ENCODE measurements around the gene PARN.

PARN gene

GRCh38 chr16:14527411-14528044 lies 102.5 kb downstream of the PARN start:
- DNase-seq: no peak

- DNase-seq: no peak
These were observed 104.5 kb downstream of the PARN start for GRCh38 chr16:14525596-14525995.

GRCh38 chr16:14524979-14525378 lies 105.1 kb downstream of the PARN start:
- no peak for DNase-seq

DNA sequence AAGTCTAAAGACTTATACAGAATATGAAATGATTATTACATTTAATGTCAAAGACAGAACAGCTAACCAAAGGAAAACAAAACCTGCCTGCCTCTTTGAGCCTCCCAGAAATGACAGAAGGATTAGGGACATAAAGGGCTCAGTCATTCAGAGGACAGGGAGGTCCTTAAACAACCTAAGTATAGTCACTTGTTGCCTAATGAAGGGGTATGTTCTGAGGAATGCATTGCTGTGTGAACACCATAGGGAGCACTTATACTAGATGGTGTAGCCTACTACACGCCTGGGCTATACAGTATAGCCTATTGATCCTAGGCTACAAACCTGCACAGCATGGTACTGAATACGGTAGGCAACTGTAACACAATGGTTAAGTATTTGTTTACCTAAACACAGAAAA lies 106.4 kb downstream of the PARN start:
- no peak for DNase-seq

GRCh38 chr16:14522671-14523070 lies 107.4 kb downstream of the PARN start:
- DNase-seq: no peak

DNA sequence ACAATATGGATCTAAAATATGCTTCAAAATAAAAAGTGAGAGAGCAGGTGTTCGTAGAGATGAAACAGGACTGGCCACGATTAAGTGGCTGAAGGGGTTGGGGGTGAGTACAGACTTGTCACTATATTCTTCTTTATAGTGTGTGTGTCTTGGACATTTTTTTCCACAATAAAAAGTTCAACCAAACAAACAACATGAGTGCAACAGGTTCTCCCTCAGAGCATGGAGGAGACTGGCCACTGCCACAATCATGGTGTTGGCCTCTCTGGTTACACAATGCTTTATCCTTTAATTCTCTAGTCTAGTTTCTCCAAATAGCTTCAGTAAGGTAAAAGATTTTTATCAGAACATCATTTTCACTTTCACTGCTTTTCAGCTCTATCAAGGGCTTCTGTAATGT lies 109.3 kb downstream of the PARN start:
- DNase-seq: no peak

DNA sequence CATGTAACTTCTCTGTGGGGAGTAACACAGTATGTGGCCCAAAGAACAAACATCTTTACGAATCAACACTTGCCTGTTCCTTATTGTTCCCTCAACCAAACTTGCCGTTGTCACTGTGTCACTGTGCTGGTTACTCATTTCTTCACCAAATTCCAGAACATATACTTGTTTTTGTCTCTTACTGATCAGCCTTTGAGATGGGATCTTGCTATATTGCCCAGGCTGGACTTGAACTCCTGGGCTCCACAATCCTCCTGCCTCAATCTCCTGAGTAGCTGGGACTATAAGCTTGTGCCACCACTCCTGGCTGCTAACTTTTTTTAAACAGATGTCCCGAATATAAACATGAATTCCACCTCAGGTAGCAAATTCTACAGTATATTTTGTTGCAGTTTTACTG lies 115.1 kb downstream of the PARN start:
- no peak for DNase-seq

DNA sequence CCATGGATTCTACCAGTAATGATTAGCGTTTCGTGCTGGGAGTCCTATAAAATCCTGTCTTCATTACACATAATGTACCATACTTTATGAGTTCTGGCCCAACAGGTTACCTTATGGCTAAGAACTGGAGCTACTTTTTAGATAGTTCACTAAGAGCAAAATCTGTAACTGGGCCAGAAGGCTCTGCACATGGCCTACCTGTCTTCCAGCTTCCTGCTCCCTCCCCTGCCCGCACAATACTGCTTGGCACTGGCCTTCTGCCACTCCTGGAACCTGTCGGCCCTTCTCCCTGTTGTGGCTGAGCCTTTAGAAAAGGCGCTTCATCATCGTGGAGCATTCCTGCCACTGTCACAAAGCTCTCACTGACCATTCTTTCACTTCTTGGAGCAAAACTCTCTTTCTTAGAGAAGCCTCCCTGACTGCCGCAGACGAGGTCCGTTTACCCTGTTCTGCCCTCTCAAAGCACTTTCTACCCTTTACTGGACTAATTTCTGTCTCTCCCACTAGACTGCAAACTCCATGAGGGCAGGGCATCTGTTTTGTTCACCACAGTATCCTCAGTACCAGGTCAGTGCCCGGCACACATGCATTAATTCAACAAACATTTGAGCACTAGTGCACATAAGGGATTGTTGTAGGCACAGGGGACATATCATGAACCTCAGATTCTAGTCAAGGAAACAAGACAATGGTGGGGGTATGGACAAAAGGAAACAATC lies 116.5 kb downstream of the PARN start:
- no peak for DNase-seq

- no peak for DNase-seq
These were observed 118.3 kb downstream of the PARN start for GRCh38 chr16:14511800-14512135.

- DNase-seq: no peak
These were observed 118.9 kb downstream of the PARN start for GRCh38 chr16:14510939-14511799.

- no peak for DNase-seq
These were observed 119.5 kb downstream of the PARN start for GRCh38 chr16:14510581-14510938.

DNA sequence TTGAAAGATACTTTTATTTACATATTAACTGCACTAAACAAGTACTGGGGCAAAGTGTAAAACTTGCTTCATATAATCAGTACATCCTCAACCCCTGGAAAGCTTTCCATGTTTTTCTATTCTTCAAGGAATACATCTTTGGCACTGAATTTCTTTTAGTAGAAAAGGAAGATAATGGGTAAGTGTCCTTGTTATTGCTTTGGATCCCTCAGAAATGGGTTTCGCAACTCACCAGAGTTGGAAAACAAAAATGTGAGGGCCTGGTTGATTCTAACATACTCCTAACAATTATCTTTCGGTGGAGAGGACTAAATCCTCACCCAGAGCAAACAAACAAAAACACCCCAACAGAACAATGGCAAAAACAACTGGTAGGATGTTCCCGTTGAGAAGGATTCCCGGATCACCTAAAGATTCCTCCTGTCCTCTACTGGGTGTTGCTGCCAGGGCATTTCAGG lies 120.4 kb downstream of the PARN start:
- DNase-seq: no peak

- no peak for DNase-seq
These were observed 121.0 kb downstream of the PARN start for GRCh38 chr16:14509055-14509454.

GRCh38 chr16:14505846-14506245 lies 124.2 kb downstream of the PARN start:
- DNase-seq: no peak

DNA sequence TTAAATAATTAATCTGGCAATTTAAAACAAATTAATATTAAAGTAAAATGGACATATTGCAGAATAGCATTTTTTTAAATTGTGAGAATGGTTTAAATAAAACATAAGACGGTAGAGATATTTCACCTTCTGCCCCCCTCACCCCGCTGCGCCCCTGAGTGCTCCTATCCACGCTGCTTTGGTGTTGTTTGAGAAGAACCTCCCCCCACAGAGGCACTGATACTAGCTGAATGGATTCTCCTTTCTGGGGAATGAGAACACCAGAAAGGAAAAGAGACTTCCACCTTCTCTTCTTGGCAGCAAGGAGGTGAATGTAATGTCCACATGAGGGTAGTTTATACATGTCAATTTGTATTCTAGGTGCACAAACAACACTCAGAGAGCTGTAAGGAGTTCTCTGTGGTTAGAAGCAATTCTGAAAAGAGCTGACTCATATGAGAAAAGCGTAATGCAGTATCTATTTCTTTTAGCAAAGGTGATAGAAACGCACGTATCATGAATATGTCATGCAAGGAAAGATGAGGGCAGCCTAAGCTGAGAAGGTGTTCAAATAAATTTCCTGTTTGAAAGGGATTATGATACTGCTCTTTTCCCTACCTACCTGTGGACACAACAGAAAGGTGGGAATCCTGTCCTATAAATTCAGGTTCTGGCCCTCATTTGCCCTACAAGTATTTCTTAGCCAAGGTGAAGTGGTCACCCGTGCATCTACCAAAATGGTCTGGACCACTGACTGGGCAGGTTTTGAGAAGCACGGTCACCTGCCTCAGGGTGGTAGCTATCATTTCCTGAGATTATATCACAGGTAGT lies 126.9 kb downstream of the PARN start:
- no peak for DNase-seq

GRCh38 chr16:14502256-14502875 lies 127.7 kb downstream of the PARN start:
- DNase-seq: no peak

DNA sequence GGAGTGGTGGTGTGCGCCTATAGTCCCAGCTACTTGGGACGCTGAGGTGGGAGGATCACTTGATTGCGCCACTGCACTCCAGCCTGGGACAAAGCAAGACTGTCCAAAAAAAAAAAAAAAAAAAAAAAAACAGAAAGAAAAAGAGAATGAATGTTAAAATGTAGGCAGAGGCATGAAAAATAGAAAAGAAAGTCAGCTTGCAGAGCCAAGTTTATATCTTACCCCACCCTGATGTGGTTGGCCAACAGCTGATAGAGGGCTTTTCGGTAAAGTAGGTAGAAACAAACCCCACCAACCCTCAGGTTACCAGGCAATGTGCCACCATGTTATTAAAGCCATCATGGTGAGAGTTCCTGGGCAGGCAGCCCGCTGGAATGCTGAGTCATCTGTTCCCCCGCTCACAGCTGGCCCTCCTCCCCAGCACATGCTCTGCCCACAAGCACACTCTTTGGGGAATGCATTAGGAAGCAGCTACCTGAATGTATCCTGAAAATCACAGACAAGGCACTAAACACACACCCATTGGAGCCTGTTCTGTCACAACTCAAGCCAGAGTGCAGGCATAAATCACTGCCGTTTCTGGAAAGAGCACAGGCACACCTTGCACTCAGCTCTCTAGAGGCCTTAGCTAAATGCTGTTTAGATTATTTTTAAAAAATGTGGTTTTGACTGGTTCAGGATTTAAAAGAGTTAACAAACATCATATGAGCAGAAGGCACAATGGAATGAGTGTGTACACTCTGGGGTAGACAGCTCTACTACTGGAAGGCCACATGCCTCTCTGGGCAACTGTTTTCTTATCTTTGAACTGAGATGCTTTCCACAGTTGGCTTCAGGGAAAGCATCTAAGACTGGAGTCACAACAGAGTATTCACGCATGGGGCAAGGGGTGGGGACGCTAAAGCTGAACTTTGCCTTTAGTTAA lies 128.5 kb downstream of the PARN start:
- peak; percentile 80 for DNase-seq

GRCh38 chr16:14500791-14501190 lies 129.3 kb downstream of the PARN start:
- DNase-seq: no peak

DNA sequence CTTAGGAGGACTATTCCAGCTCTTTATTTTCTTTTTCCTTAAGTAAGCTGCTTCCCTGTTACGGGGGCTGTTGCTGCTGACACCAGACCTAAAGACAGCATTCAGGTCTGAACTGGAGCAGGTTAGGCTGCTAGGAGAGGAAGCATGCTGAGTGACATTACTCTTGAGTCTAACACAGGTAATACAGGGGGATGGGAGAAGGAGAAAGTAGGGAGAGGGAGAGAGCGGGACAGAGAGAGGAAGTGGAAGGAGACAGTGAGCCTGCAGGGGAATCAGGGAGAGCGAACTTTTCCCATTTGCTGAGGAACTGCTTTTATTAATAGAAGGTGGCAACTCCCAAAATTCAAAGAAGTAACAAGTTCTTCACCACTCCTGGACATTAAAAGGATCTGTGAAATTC lies 130.9 kb downstream of the PARN start:
- DNase-seq: no peak

DNA sequence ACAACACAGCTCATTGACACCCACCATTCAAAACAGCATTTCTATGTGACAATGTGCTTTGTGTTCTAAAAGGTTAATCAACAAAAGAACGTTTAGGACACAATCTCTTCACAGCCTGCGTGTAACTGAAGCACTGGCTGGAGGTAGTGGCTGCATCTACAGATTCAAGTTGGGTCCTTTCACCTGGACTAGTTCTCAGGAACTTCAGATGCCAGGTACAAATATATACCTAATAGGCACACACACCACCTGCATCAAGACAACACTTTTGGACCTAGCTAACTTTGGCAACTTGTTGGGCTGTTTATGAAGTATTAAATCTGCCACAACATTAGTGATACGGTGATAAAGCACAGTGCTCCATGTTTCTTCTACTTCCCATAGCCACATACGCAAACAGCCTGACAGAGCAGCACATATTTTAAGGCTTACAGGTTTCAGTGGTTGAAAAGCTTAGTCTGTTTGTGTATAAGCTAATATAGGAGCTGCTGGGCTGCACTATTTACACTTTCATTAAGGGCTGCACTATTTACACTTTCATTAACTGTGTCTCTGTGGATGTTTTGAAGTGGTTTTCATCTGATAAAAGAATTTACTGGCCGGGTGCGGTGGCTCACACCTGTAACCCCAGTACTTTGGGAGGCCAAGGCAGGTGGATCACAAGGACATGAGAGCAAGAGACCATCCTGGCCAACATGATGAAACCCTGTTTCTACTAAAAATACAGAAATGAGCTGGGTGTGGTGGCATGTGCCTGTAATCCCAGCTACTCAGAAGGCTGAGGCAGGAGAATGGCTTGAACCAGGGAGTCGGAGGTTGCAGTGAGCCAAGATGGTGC lies 132.6 kb downstream of the PARN start:
- DNase-seq: no peak

GRCh38 chr16:14496786-14497185 lies 133.3 kb downstream of the PARN start:
- no peak for DNase-seq
